Heart right ventricle (tissue), 16 donors: ENCODE results near the gene ACAT1. TPM values are rescaled to one million over a fixed set of nuclear protein-coding genes. Genes with fewer than 3 reads are reported as not detected.
"Not testable (repeated sequence)": the region's sequence is repeated elsewhere in the genome, so short reads cannot be mapped to it uniquely, and the experiment has no call there.

Source experiments
- ATAC-seq, 8 donors: fragments of 200-7000 bp; cut with Tn5 transposase; one replicate each; pipeline ENCODE4 v1.9.1; 2020; ENCODE audit warnings: mild to moderate bottlenecking in 8 of 8, moderate library complexity in 8 of 8, moderate number of reproducible peaks in 1 of 8
- DNase-seq, 2 donors: peaks; one replicate each; pipeline ENCODE4 v3.0.0-alpha.2; 2020
- H3K27ac ChIP-seq, 10 donors: fragments of 200-600 bp; sonication (generic) in 2 of 10; one replicate each; pipeline versions ENCODE4 v1.5.0 to v1.8.0; 2020 to 2022; ENCODE audit warnings: mild to moderate bottlenecking in 3 of 10
- H3K27me3 ChIP-seq, 7 donors: fragments of 200-600 bp; one replicate each; pipeline ENCODE4 v1.8.0; 2021 to 2022; ENCODE audit warnings: mild to moderate bottlenecking in 2 of 7
- H3K36me3 ChIP-seq, 9 donors: fragments of 200-600 bp; sonication (generic) in 1 of 9; one replicate each; pipeline versions ENCODE4 v1.5.0 to v1.8.0; 2020 to 2022; ENCODE audit warnings: mild to moderate bottlenecking in 2 of 9
- H3K4me1 ChIP-seq, 9 donors: fragments of 200-600 bp; sonication (generic) in 1 of 9; one replicate each; pipeline versions ENCODE4 v1.5.0 to v1.8.0; 2020 to 2022; ENCODE audit warnings: mild to moderate bottlenecking in 4 of 9
- H3K4me3 ChIP-seq, 10 donors: fragments of 200-600 bp; sonication (generic) in 2 of 10; one replicate each; pipeline versions ENCODE4 v1.5.0 to v1.8.0; 2020 to 2022; ENCODE audit warnings: mild to moderate bottlenecking in 7 of 10, moderate library complexity in 2 of 10
- H3K9me3 ChIP-seq, 11 donors: fragments of 200-600 bp in 10 of 11; sonication (generic) in 2 of 11; one replicate each; pipeline versions ENCODE4 v1.5.0 to v1.8.0; 2013 to 2022; ENCODE audit warnings: mild to moderate bottlenecking in 2 of 11, control low read depth in 1 of 11, moderate library complexity in 1 of 11
- WGBS, 2 donors: extraction: QIAGEN DNeasy Blood & Tissue Kit; methylation state at CpG; one replicate each; pipeline ENCODE4 v1.1.7; 2013; ENCODE audit warnings: inconsistent platforms in 1 of 2; 5-methylcytosine and 5-hydroxymethylcytosine counted together
- intact Hi-C, 10 donors: fragments of 100-400 bp; cut with DNase I; formaldehyde crosslinking; loops; one replicate each; pipeline versions ENCODE4 v1.11.1 to v1.14.2; 2022
- polyA plus RNA-seq, 2 donors: library from polyadenylated mRNA; stranded (reverse); fragments of 200-250 nt; gene quantifications; one replicate each; pipeline ENCODE4 v1.2.3, GENCODE V29; 2013
- total RNA-seq, 10 donors: library from RNA; stranded (reverse); fragmentation: NEBNext Ultra II Directional in 3 of 10; extraction: Animal tissue kit (Norgen Biotek cat#: 25700) in 3 of 10; gene quantifications; one replicate each; pipeline versions ENCODE4 v1.2.1 to v1.2.4, GENCODE V29; 2021 to 2023
- TF ChIP-seq, protein P1 (sequence below), 9 donors: fragments of 200-600 bp; sonication (generic) in 2 of 9; IDR thresholded peaks; one replicate each; pipeline versions ENCODE4 v1.5.0 to v1.8.0; 2021 to 2022; ENCODE audit warnings: antibody characterized with exemption in 9 of 9, mild to moderate bottlenecking in 5 of 9, moderate library complexity in 1 of 9
- donor health status: Arrhythmogenic right ventricular cardiomyopathy.
- donor health status: ischemic (EF 13 %, LVEDD 7.1; RV severe dilation, severe dysfunction).
- donor health status: healthy with polysubstance abuse.
- donor health status: DM: no; HTN: yes; CAD: no.
- donor health status: DM: no; HTN: no; CAD: no.
- donor health status: ischemic (EF 25% LVEDD 6.9; RV normal size, moderate dysfunction).
- donor health status: ischemic (EF 25% LVEDD 5.7; RV mildly dilated, moderate dysfunction).
- donor health status: healthy.
- donor health status: DM: yes; HTN: yes; CAD: no.
- donor health status: Ischemic cardiomyopathy.
- donor health status: ischemic (EF 35%, LVEDD 5.7; RV mildly dilated, moderate dysfunction).
- donor health status: nonischemic (EF 11% LVEDD 7.7; RV severe dilation, severe dysfunction).
- donor health status: DM: yes; HTN: yes; CAD: no.
- donor health status: PGD.
- donor health status: ischemic (EF 29% LVEDD 5.4; RV normal size, mild dysfunction).
- donor health status: nonischemic (EF 23%, LVEDD 6.1; RV moderate dilation, normal function).

Gene ACAT1
- total and polyA plus RNA-seq, 12 donors, result 158 to 535 (median 376) TPM

DNA sequence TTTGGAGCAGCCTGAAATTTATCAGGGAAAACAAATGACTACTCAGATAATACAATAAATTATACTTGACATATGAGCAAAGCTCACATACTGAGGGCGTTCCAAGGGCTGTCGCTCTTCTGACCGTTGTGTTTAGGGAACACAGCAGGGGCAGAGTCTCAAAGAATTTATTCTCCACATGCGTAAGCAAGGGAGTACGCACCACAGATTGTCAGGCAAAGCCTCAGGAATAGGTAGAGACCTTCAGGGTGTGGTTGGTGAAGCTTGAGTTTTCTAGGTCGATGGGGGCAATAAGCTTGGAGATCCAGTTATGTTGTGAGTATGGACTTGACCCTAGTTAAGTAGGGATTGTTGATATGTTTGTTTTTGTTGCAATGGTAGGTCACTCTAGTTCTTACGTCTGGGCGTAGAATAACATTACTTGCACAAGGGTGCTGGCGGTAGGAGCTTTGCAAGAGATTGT, 830 bp downstream of the ACAT1 start:
- WGBS, 2 donors, result 20 to 29% methylated on average over 9 of the region's 9 CpGs
- no peaks in the 10 kb centered on the region for H3K9me3 ChIP-seq
- ATAC-seq (peak in 7 of 8 donors; percentile 3 to 37 (median 22)), DNase-seq (no peak)
- peak overlapping the region; percentile 92 to 99 (median 96) for H3K27ac ChIP-seq
- H3K36me3 ChIP-seq, result peaks cover 0 to 5% (median 0%) of the 10 kb centered on the region in 9 donors
- intact Hi-C loops, result loop anchor here in 5 of 10 donors (5.0 to 10.0 kb wide), 4 partner anchors 100 to 540 kb away; partner anchors contain the start of genes ATM (in 4 of the 5), NPAT (in 4 of the 5) and C11orf65 (in 1 of the 5)
- TF ChIP-seq, protein P1, sequence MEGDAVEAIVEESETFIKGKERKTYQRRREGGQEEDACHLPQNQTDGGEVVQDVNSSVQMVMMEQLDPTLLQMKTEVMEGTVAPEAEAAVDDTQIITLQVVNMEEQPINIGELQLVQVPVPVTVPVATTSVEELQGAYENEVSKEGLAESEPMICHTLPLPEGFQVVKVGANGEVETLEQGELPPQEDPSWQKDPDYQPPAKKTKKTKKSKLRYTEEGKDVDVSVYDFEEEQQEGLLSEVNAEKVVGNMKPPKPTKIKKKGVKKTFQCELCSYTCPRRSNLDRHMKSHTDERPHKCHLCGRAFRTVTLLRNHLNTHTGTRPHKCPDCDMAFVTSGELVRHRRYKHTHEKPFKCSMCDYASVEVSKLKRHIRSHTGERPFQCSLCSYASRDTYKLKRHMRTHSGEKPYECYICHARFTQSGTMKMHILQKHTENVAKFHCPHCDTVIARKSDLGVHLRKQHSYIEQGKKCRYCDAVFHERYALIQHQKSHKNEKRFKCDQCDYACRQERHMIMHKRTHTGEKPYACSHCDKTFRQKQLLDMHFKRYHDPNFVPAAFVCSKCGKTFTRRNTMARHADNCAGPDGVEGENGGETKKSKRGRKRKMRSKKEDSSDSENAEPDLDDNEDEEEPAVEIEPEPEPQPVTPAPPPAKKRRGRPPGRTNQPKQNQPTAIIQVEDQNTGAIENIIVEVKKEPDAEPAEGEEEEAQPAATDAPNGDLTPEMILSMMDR (IDR thresholded peaks at IDR 0.05), result no peak
- no peaks in the 10 kb centered on the region for H3K27me3 ChIP-seq
- H3K4me1 ChIP-seq, result peaks cover 9 to 56% (median 40%) of the 10 kb centered on the region in 9 donors
- H3K4me3 ChIP-seq, result peak overlapping the region; percentile 59 to 90 (median 74)

DNA sequence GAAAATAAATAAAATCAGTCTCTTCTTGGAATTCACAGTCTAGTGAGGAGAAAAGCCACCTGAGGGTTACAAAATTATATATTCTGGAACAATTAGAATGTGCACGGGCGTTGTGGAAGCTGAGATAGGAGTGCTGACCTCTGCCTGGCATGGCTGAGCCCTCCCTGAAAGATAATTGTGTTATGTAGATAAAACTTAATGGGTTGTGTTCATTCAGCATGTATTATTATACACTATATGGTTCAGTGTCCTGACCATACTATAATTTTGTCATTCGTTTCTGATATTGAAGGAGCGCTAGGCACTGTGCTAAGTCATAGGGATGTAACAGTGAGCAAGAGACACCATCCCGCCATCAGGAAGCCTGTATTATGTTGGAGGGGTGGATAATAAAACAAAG, 3.7 kb downstream of the ACAT1 start:
- ATAC-seq (no peak), DNase-seq (no peak)
- peaks cover 9 to 70% (median 45%) of the 10 kb centered on the region in 9 donors for H3K4me1 ChIP-seq
- intact Hi-C loops, result loop anchor here in 2 of 10 donors (10.0 kb wide), 2 partner anchors 100 to 340 kb away; partner anchors contain the start of genes ATM (in 1 of the 2), C11orf65 (in 1 of the 2) and NPAT (in 1 of the 2)
- TF ChIP-seq, protein P1 (IDR thresholded peaks at IDR 0.05), result no peak
- H3K27ac ChIP-seq, result peak overlapping the region in 9 of 10 donors; percentile 41 to 98 (median 95)
- H3K36me3 ChIP-seq, result peaks cover 0 to 23% (median 0%) of the 10 kb centered on the region in 9 donors
- no peaks in the 10 kb centered on the region for H3K27me3 ChIP-seq
- WGBS, 2 donors, result 62 to 73% methylated on average over 5 of the region's 5 CpGs
- no peaks in the 10 kb centered on the region for H3K9me3 ChIP-seq
- H3K4me3 ChIP-seq, result no peak overlapping the region

DNA sequence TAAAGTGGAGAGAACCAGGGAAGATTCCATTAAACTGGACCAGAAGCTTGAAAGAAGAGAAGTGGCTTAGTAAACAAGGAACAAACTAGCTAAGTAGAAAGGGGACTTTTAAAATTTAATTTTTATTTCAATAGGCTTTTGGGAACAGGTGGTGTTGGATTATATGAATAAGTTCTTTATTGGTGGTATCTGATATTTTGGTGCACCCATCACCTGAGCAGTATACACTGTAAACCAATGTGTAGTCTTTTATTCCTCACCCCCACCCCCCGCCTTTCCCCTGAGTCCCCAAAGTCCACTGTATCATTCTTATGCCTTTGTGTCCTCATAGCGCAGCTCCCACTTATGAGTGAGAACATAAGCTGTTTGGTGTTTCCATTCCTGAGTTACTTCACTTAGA, 7.4 kb downstream of the ACAT1 start:
- TF ChIP-seq, protein P1 (IDR thresholded peaks at IDR 0.05), result no peak
- Histone ChIP-seq H3K36me3 (peaks cover 0 to 47% (median 6%) of the 10 kb centered on the region in 9 donors), H3K27me3 (no peaks in the 10 kb centered on the region), H3K4me3 (no peak overlapping the region), H3K27ac (no peak overlapping the region), H3K4me1 (peaks cover 9 to 63% (median 37%) of the 10 kb centered on the region in 9 donors), H3K9me3 (no peaks in the 10 kb centered on the region)
- DNase-seq, result no peak
- 96 to 100% methylated on average over 2 of the region's 2 CpGs for WGBS, 2 donors
- no peak for ATAC-seq
- intact Hi-C loops, result loop anchor here in 2 of 10 donors (10.0 kb wide), 2 partner anchors 96 to 336 kb away; partner anchors contain the start of genes ATM (in 1 of the 2), C11orf65 (in 1 of the 2) and NPAT (in 1 of the 2)

DNA sequence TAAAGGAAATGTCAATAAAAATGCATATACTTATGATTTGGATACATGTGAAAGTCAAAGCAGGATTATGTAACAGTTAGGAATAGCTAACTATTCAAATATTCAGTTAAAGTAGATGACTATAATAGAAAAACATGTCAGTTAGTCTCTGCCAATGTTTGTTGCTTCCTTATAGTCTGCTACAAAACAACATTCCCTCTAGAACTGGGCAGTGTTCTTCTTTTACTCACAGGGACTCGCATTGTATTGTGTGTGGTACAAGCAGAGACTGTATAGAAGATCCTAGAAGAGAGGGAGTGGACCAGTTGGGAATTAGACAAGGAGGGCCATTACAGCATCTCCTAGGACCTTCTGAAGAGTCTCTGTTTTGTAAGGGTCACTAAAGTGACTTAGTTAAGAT, 10.6 kb downstream of the ACAT1 start:
- TF ChIP-seq, protein P1 (IDR thresholded peaks at IDR 0.05), result no peak
- Histone ChIP-seq H3K27me3 (no peaks in the 10 kb centered on the region), H3K4me3 (no peak overlapping the region), H3K36me3 (peaks cover 0 to 72% (median 12%) of the 10 kb centered on the region in 9 donors), H3K9me3 (no peaks in the 10 kb centered on the region), H3K27ac (peak overlapping the region in 1 of 10 donors; percentile 23), H3K4me1 (peaks cover 0 to 46% (median 20%) of the 10 kb centered on the region in 9 donors)
- intact Hi-C loops, result no loop called here
- WGBS, 2 donors, result 87 to 100% methylated on average over 1 of the region's 1 CpG
- no peak for DNase-seq
- ATAC-seq, result no peak

DNA sequence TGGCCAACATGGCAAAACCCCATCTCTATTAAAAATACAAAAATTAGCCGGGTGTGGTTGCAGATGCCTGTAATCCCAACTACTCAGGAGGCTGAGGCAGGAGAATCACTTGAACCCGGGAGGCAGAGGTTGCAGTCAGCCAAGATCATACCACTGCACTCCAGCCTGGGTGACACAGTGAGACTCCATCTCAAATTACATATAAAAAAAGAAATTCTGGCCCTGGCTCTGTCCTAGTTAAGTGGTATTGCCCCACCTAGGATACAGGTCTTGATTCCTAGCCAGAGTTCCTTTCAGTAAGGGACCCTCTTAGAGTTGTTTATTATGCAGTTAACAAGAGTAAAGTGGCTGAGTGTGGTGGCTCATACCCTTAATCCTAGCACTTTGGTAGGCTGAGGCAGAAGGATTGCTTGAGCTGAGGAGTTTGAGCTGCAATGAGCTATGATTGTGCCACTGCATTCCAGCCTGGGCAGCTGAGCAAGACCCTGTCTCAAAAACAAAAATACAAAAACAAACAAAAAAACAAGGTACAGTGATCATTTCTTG, 11.7 kb downstream of the ACAT1 start:
- intact Hi-C loops, H3K4me3 ChIP-seq, H3K27me3 ChIP-seq, DNase-seq, H3K9me3 ChIP-seq, ATAC-seq: not testable (repeated sequence)
- H3K4me1 ChIP-seq, result peaks cover 0 to 37% (median 15%) of the 10 kb centered on the region in 9 donors
- H3K27ac ChIP-seq, result peak overlapping the region in 1 of 10 donors; percentile 30
- 92 to 96% methylated on average over 2 of the region's 2 CpGs for WGBS, 2 donors
- peaks cover 0 to 76% (median 12%) of the 10 kb centered on the region in 9 donors for H3K36me3 ChIP-seq
